ENCODE results near the gene NELFB.
"Not testable (repeated sequence)": the region's sequence is repeated elsewhere in the genome, so short reads cannot be mapped to it uniquely, and the experiment has no call there.

The NELFB gene

GRCh38 chr9:137247135-137247915, 7.8 kb upstream of the NELFB start:
- DNase-seq, result no peak

GRCh38 chr9:137247916-137248175, 7.3 kb upstream of the NELFB start:
- DNase-seq, result no peak

- no peak for DNase-seq
These were observed 4.6 kb upstream of the NELFB start for GRCh38 chr9:137250329-137251193.

GRCh38 chr9:137251194-137251461, 4.0 kb upstream of the NELFB start, which contains the start of gene STPG3:
Gene STPG3 (plus strand): TSS chr9:137251286. CDS start chr9:137251287, 1 bp downstream.
- DNase-seq, result no peak

DNA sequence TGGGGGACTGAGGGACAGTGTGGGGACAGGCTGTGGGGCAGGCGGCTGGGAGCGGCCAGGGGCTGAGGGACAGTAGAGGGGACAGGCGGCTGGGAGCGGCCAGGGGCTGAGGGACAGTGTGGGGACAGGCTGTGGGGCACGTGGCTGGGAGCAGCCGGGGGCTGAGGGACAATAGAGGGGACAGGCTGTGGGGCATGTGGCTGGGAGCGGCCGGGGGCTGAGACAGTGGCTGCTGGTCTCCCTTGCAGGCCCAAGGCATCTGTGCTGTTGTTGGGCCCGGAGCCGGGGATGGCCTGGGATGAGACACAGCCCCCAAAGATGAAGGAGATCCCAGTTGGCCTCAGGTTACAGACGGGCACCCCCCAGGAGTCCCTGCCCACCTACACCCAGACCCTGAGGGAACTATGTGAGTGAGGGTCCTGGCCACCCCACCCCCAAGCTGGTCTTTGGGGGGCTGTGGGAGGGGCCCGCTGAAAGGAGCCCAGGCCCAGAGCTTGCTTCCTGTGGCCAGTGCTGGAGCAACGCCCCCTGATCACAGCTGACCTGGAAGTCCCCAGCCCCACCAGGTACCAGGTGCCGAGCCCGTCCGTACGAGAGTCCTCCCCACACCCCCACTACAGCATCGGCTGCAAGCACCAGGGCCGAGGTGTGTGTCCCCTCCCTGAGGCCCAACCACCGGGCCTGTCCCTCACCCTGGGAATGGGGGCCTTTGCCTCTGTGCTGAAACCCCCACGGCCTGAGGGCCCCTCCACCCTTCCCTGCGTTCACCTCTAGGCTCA, 3.4 kb upstream of the NELFB start:
- DNase-seq, result no peak

- DNase-seq, result no peak
These were observed 2.3 kb upstream of the NELFB start for GRCh38 chr9:137252555-137253506.

GRCh38 chr9:137253717-137254623, 1.2 kb upstream of the NELFB start:
- DNase-seq, result no peak

DNA sequence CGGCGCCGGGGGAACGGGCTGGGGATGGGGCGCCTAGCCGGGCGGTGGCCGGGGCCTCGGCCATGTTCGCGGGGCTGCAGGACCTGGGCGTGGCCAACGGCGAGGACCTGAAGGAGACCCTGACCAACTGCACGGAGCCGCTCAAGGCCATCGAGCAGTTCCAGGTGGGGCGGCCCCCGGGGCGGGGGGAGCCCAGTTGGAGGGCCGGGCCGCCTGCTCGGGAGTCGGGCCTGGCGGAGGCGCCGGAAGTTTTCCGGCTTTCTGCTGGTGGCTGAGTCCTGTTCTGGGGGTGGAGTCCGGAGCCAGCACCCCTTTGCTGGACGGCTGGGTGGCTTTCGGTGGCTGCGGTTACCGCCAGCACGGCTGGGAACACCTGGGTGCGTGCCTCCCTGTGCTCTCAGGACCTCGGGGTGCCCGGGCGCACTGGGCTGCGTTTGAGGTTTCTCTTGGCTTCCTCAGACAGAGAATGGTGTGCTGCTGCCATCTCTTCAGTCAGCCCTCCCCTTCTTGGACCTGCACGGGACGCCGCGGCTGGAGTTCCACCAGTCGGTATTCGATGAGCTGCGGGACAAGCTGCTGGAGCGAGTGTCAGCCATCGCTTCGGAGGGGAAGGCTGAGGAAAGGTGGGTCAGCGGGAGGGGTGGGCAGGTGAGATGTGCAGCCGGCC, 454 bp downstream of the NELFB start:
- DNase-seq, result no peak

DNA sequence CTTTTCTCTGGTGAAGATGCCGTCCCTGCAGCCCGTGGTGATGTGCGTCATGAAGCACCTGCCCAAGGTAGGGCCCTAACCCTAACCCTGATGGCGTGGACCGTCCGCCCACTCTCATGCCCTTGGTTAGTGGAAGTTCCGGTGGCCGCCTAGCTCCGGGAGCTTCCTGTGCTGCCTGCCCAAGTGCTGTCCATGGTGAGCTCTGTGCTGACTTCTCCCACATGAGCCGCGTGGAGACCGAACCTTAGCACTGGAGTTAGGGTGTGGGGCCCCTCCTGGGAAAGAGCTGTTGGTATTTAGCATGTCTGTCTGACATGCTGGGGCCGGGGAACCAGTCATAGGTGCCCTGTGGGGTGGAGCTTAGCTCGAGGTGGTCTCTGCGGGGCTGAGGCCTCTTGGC, 1.2 kb downstream of the NELFB start:
- DNase-seq, result no peak

- no peak for DNase-seq
These were observed 1.7 kb downstream of the NELFB start for GRCh38 chr9:137256856-137257255.

DNA sequence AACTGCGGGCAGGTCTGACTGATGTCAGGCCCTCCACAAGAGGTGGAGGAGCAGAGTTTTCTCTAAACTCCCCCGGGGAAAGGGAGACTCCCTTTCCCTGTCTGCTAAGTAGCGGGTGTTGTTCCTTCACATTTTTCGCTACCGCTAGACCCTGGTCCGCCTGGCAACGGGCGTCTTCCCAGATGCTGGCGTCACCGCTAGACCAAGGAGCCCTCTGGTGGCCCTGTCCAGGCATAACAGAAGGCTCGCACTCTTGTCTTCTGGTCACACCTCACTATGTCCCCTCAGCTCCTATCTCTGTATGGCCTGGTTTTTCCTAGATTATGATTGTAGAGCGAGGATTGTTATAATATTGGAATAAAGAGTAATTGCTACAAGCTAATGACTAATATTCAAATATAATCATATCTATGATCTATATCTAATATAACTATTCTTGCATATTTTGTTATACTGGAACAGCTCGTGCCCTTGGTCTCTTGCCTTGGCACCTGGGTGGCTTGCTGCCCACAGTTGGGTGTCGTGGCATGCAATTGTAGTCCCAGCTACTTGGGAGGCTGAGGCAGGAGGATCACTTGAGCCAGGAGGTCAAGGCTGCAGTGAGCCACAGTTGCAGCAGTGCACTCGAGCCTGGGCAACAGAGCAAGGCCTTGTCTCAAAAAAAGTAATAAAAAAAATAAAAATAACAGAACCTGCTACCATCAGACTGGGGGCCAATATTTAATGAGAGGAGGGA, 7.2 kb downstream of the NELFB start:
- not testable (repeated sequence) for DNase-seq

- DNase-seq, result no peak
These were observed 7.8 kb downstream of the NELFB start for GRCh38 chr9:137262909-137263285.

DNA sequence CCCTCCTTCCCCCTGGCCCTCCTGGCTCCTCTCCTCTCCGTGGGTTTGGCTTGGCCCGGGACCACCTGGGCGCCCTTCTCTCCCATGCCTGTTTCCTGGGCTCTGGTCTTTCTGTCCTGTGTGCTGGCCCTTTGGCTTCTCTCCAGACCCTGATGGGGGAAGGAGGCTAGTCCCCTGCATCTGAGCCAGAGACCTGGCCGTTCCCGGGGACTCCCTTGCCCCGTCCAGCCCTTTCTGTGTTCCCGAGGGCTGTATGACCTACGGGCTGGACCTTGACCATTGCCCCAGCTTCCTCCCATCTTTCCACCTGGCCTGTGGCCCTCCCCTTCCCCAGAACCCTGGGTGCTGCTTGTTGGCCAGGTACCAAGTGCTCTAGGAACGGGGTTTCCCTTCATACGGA, 8.4 kb downstream of the NELFB start:
- DNase-seq, result no peak

GRCh38 chr9:137264067-137264466, 8.9 kb downstream of the NELFB start:
- DNase-seq, result no peak

- no peak for DNase-seq
These were observed 10.5 kb downstream of the NELFB start for GRCh38 chr9:137265496-137266161.

GRCh38 chr9:137266162-137266527, 11.0 kb downstream of the NELFB start:
- no peak for DNase-seq

- no peak for DNase-seq
These were observed 11.7 kb downstream of the NELFB start for GRCh38 chr9:137266585-137267453.

DNA sequence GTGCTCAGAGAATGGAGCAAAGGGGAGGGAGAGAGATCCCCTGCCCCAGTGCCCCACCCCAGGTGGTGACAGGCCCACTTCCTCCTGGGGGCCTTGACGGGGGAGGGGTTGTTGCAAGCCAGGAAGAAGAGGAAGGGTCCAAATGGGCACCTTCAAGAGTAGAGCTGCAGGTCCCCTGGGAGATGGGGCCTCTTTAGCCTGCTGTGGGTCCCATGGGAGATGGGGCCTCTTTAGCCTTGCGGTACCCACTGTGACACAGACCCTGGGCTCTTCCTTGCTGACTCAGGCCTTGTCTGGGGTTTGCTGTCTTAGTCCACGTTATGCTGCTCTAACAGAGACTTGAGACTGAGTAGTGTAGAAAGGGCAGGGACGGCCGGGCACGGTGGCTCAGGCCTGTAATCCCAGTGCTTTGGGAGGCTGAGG, 12.8 kb downstream of the NELFB start:
- DNase-seq, result no peak
